HL-60 (cell line): Measurements from ENCODE around the gene AKR1C2.
"Not testable (repeated sequence)": the region's sequence is repeated elsewhere in the genome, so short reads cannot be mapped to it uniquely, and the experiment has no call there.

Experiments
- DNase-seq, 2 experiments: peaks; one replicate each; pipeline ENCODE4 v3.0.0-alpha.2; 2010 to 2020; ENCODE audit warnings: low read depth in 1 of 2, low spot score in 1 of 2
- H3K27ac ChIP-seq: fragments of 250-450 bp; sonication (Bioruptor Pico); replicated peaks from 2 replicates; pipeline ENCODE4 v1.5.1; 2020; ENCODE audit warnings: mild to moderate bottlenecking, moderate library complexity
- H3K27me3 ChIP-seq: fragments of 250-450 bp; sonication (Bioruptor Pico); 2 replicates; pipeline ENCODE4 v1.5.1; 2021; ENCODE audit warnings: mild to moderate bottlenecking, moderate library complexity; ENCODE audit not compliant: insufficient read depth, poor library complexity, severe bottlenecking
- H3K4me3 ChIP-seq: replicated peaks from 2 replicates; pipeline ENCODE4 v1.5.1; 2011; ENCODE audit warnings: mild to moderate bottlenecking, control low read depth, low read length; ENCODE audit not compliant: insufficient read depth
- GABPA ChIP-seq: IDR thresholded peaks from 2 replicates; pipeline ENCODE4 v1.6.1; 2012; ENCODE audit warnings: low read depth
- POLR2AphosphoS5 ChIP-seq: IDR thresholded peaks from 2 replicates; pipeline ENCODE4 v1.6.1; 2012; ENCODE audit warnings: low read depth
- SPI1 ChIP-seq: IDR thresholded peaks from 2 replicates; pipeline ENCODE4 v1.6.1; 2012; ENCODE audit warnings: low read depth, mild to moderate bottlenecking, borderline replicate concordance
- TF ChIP-seq, protein P1 (sequence below): IDR thresholded peaks from one replicate; pipeline ENCODE4 v1.5.1; 2011; ENCODE audit warnings: low read length, control low read depth, inconsistent platforms; ENCODE audit not compliant: insufficient read depth
- TF ChIP-seq, protein P2 (sequence below): IDR thresholded peaks from 2 replicates; pipeline ENCODE4 v1.6.1; 2012; ENCODE audit warnings: low read depth; ENCODE audit not compliant: insufficient replicate concordance

Gene AKR1C2

DNA sequence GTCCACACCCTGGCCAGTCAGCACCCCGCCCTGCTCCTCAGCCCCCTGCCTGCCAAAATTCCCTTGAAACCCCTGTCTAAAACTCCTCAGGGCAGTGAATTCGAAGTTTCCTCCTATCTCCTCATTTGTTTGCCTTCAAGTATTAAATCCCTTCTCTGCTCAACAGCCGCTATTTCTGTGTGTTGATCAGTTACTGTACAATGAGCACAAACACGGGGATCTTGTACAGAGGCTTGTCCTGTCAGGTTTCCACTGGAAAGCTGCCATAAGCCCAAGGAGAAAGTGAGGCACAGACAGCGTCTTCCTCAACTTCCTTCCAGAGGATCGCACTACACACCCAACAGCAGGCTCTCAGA is 63.6 kb downstream of the AKR1C2 start:
- H3K4me3 ChIP-seq, H3K27me3 ChIP-seq, DNase-seq, H3K27ac ChIP-seq: not testable (repeated sequence)

DNA sequence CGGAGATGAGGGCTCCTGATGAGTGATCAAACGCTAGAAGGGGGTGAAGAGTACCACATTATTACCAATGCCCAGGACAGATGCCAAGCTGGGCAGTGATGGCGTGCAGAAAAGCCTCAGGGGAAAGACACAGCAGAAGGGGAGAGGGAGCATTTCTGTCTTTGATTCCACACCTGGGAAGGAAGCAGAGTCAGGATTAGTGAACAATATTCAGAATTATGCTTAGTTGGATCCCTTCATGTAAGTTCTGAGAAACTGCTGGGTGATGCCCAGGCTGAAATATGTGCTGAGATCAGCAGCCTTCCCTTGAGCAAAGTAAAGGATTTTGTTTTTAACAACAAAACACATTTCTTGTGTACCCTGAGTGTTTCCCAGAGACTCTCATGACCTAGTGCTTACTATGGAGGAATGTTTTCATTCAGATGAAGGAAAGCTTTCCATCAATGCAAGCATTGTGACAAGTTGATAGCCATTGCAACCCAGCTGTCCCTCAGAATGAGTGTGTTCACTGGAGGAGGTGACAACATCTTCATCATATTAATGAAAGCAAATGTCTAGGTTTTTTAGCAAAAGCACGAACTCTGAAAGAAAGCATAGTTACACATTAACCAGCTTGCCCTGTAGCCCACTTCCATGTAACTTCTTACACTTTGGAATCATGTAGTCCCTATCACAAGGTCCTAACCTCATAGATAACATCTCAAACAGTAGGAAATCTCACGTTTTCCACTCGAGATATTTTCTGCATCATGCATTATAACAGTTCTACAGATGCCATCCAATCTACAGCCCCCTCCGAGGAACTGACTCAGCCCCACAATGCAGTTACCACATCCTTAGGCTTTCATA is 64.2 kb downstream of the AKR1C2 start:
- no peak for TF ChIP-seq SPI1
- no peak for TF ChIP-seq POLR2AphosphoS5
- no peak for TF ChIP-seq GABPA
- TF ChIP-seq, protein P1, sequence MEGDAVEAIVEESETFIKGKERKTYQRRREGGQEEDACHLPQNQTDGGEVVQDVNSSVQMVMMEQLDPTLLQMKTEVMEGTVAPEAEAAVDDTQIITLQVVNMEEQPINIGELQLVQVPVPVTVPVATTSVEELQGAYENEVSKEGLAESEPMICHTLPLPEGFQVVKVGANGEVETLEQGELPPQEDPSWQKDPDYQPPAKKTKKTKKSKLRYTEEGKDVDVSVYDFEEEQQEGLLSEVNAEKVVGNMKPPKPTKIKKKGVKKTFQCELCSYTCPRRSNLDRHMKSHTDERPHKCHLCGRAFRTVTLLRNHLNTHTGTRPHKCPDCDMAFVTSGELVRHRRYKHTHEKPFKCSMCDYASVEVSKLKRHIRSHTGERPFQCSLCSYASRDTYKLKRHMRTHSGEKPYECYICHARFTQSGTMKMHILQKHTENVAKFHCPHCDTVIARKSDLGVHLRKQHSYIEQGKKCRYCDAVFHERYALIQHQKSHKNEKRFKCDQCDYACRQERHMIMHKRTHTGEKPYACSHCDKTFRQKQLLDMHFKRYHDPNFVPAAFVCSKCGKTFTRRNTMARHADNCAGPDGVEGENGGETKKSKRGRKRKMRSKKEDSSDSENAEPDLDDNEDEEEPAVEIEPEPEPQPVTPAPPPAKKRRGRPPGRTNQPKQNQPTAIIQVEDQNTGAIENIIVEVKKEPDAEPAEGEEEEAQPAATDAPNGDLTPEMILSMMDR: no peak
- TF ChIP-seq, protein P2, sequence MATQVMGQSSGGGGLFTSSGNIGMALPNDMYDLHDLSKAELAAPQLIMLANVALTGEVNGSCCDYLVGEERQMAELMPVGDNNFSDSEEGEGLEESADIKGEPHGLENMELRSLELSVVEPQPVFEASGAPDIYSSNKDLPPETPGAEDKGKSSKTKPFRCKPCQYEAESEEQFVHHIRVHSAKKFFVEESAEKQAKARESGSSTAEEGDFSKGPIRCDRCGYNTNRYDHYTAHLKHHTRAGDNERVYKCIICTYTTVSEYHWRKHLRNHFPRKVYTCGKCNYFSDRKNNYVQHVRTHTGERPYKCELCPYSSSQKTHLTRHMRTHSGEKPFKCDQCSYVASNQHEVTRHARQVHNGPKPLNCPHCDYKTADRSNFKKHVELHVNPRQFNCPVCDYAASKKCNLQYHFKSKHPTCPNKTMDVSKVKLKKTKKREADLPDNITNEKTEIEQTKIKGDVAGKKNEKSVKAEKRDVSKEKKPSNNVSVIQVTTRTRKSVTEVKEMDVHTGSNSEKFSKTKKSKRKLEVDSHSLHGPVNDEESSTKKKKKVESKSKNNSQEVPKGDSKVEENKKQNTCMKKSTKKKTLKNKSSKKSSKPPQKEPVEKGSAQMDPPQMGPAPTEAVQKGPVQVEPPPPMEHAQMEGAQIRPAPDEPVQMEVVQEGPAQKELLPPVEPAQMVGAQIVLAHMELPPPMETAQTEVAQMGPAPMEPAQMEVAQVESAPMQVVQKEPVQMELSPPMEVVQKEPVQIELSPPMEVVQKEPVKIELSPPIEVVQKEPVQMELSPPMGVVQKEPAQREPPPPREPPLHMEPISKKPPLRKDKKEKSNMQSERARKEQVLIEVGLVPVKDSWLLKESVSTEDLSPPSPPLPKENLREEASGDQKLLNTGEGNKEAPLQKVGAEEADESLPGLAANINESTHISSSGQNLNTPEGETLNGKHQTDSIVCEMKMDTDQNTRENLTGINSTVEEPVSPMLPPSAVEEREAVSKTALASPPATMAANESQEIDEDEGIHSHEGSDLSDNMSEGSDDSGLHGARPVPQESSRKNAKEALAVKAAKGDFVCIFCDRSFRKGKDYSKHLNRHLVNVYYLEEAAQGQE: no peak
- H3K27me3 ChIP-seq: no peaks in the 10 kb centered on the region
- H3K27ac ChIP-seq: no peak overlapping the region
- H3K4me3 ChIP-seq: no peak overlapping the region
- DNase-seq: no peak
